ENCODE data around the gene RNF167.

RNF167 gene

DNA sequence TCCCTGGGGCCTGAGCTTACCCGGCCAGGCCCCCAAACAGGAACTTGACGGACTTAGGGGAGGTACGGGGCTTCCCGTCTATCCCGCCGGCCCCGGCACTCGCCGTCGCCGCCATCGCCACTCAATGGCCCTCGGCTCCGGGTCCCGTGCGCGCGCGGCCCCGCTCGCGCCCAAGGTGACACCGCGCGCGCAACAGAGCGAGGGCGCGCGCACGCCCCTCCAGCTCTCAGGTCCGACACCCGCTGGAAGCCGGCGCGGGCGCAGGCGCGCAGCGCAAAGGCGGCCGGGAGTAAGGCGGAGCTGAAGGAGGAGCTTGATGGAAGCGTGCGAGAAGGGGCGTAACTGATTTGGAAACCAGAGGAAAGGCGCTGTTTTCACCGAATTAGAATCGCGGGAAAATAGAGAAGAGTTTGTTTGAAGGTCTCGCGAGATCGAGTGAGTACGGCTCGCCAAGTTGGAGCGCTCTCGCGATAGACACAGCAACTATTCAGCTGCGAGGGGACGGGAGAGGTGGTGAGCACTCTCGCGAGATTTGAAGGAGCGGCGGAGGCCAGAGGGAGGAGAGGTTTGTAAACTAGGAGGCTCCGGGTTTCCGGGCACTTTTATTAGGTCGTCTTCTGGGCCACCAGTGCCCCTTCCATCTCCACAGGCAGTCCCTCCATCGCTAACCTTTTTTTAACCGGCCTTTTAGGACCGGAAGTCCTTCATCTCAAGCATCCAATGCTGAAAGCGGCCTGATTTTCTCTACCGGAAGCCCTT is at the start of gene RNF167, which contains the start of gene SLC25A11:
Gene RNF167 (plus strand): TSS at position 473 of the 759 bp plus-strand sequence. CDS start 642 bp downstream, outside the sequence.
Gene SLC25A11 (minus strand): TSS at position 251 of the 759 bp plus-strand sequence. CDS start 136 bp downstream, at position 115.
- DNase-seq: peak; percentile 98

DNA sequence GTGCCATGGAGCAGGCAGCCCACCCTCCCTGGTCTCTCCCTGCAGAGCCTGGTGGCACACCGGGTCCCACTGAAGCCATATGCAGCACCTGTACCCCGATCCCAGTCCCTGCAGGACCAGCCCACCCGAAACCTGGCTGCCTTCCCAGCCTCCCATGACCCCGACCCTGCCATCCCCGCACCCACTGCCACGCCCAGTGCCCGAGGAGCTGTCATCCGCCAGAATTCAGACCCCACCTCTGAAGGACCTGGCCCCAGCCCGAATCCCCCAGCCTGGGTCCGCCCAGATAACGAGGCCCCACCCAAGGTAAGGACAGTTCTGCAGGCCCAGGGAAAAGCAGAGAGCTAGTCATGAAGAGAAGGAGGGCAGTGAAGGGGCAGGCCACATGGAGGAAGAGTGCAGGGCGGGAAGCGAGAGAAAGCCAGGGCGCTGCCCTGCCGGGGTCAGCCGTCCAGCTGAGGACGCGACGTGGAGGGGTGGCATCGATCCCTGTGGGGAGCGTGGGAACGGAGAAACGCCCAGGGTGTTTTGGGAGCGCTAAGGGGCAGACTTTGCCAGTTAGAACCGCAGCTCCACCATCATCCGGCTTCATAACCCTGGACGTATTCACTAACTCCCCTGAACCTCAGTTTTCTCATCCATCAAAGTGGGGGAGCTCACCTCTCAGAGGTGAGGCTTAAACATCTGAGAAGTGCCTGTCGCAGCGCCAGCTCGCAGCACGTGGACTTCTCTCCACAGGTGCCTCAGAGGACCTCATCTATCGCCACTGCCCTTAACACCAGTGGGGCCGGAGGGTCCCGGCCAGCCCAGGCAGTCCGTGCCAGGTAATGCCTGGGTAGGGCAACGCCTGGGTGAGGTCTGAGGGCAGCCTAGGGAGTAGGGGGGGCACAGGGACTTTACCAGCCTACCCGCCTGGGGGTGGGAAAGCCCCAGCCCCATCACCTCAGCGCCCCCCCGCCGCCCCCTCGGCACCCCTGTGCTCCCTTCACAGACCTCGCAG is 48.4 kb upstream of the RNF167 start:
- DNase-seq: no peak

DNA sequence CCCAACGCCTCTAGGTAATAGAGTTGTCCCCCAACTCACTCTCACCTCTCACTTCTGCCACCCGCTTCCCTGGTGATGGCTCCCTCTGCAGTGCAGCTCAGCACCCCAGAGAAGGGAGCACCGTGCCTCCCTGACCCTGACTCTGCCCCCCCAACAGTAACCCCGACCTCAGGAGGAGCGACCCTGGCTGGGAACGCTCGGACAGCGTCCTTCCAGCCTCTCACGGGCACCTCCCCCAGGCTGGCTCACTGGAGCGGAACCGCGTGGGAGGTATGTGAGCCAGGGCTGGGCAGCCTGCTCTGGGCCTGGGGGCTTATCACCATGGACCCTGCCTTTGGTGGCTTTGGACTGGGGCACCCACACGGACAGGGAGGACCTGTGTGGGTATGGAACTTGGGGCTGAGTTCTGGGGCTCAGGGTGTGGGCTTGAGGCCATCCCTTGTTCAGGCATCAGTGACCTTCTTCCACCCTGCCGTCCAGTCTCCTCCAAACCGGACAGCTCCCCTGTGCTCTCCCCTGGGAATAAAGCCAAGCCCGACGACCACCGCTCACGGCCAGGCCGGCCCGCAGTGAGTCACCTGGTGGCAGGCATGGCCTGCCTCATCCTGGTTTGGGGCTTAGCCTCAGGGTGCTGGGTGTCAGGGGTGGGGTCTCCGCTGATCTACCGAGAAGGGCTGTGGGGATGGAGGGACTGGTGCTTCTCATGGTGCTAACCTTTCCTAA is 47.4 kb upstream of the RNF167 start:
- no peak for DNase-seq

DNA sequence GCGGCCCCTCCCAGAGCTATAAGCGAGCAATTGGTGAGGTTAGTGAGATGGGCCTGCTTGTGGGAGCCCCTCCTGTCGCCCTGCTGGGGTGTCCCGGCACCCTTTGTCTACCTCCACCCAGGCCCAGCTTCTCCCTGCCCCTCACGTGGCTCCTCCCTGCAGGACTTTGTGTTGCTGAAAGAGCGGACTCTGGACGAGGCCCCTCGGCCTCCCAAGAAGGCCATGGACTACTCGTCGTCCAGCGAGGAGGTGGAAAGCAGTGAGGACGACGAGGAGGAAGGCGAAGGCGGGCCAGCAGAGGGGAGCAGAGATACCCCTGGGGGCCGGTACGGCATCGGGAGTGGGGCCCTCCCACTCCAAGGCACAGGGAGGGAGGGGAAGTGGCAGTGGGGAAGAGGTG is 46.8 kb upstream of the RNF167 start:
- DNase-seq: no peak

DNA sequence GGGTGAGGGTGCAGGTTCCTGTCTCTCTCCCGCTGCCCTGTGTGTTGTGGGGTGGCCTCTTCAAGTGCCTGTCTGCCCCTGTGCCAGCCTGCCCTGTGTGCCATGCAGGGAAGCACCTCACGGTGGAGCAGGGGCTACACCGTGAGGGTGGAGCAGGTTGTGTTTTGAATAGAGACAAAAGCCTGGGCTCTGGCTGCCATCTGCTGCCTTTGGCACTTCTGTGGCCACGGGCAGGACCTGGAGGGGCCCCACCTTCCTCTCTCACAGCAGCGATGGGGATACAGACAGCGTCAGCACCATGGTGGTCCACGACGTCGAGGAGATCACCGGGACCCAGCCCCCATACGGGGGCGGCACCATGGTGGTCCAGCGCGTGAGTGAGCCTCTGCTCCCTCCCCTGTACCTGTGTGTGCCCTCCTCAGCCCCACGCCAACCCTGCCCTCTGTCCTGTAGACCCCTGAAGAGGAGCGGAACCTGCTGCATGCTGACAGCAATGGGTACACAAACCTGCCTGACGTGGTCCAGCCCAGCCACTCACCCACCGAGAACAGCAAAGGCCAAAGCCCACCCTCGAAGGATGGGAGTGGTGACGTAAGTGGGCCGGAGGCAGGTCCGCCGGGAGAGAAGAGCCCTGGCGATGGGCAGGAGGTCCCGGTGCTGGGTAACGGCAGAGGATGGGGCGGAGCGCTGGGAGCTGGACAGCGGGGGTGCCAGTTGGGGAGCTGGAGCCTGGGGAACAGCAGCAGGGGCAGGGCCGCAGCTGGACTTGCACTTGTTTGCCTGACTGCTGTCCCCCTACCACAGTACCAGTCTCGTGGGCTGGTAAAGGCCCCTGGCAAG is 46.1 kb upstream of the RNF167 start:
- no peak for DNase-seq

DNA sequence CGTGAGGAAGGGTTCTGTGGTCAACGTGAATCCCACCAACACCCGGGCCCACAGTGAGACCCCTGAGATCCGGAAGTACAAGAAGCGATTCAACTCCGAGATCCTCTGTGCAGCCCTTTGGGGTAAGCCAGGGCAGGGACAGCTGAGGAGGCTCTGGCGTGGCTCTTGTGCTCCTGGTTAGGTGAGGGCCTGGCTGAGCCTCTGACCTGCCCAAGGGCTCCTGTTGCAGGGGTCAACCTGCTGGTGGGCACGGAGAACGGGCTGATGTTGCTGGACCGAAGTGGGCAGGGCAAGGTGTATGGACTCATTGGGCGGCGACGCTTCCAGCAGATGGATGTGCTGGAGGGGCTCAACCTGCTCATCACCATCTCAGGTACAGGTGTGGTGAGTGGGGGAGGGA is 44.9 kb upstream of the RNF167 start:
- DNase-seq: no peak

DNA sequence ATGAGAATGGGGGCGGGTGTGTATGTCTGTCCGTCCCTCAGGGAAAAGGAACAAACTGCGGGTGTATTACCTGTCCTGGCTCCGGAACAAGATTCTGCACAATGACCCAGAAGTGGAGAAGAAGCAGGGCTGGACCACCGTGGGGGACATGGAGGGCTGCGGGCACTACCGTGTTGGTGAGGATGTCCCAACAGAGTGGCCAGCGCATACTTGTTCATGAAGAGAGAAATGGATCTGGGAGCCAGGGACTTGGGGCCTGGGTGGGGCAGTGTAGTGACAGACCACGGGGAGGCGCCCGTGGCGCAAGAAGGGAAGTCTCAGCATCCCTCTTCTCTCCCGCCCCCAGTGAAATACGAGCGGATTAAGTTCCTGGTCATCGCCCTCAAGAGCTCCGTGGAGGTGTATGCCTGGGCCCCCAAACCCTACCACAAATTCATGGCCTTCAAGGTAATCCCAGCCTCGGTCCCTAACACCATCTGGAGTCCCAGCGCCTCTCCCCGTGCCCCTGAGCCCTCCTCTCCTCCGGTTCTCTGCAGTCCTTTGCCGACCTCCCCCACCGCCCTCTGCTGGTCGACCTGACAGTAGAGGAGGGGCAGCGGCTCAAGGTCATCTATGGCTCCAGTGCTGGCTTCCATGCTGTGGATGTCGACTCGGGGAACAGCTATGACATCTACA is 44.3 kb upstream of the RNF167 start:
- DNase-seq: no peak

DNA sequence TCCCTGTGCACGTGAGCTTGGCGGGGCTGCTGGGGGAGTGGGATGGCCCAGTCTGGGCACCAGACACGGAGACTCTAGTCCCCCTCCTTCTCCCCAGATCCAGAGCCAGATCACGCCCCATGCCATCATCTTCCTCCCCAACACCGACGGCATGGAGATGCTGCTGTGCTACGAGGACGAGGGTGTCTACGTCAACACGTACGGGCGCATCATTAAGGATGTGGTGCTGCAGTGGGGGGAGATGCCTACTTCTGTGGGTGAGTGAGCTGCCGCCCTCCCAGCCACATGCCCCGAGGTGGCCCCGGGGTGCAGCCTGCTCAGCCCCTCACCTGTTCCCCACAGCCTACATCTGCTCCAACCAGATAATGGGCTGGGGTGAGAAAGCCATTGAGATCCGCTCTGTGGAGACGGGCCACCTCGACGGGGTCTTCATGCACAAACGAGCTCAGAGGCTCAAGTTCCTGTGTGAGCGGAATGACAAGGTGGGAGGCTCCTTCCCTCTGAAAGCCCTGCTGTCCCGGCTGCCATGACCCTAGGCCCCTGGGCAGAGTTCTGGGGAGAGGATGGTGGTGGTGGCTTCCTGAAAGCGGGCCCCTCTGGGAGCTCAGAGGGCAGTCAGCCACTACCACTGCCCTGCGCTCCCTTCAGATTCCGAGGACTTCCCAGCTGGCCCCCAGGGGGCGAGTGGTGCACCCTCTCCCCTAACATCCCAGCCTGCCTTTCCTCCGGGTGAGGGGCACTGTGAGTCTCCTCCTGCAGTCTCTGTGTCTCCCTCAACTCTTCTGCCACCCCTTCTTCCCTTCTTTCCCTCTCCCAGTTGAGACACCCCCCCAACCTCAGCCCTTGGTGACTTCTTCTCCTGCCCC is 43.5 kb upstream of the RNF167 start:
- DNase-seq: no peak

DNA sequence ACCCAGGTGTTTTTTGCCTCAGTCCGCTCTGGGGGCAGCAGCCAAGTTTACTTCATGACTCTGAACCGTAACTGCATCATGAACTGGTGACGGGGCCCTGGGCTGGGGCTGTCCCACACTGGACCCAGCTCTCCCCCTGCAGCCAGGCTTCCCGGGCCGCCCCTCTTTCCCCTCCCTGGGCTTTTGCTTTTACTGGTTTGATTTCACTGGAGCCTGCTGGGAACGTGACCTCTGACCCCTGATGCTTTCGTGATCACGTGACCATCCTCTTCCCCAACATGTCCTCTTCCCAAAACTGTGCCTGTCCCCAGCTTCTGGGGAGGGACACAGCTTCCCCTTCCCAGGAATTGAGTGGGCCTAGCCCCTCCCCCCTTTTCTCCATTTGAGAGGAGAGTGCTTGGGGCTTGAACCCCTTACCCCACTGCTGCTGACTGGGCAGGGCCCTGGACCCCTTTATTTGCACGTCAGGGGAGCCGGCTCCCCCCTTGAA is 42.8 kb upstream of the RNF167 start:
- DNase-seq: no peak

DNA sequence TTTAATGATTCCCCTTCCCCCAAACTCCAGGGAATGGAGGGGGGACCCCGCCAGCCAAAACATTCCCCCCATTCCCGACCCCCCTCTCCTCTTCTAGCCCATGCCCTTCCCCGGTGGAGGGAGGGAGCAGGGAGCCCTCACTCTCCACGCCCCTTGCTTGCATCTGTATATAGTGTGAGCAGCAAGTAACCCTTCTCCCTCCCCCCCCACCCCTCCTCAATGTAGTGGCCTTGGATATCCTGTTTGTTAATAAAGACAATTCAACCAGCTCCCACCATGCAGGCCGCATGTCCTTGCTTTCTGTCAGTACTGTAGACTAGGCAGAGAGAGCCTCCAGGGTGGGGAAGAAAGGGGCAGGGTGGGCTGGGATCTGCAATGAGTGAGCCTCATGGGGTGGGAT is 42.3 kb upstream of the RNF167 start:
- no peak for DNase-seq

DNA sequence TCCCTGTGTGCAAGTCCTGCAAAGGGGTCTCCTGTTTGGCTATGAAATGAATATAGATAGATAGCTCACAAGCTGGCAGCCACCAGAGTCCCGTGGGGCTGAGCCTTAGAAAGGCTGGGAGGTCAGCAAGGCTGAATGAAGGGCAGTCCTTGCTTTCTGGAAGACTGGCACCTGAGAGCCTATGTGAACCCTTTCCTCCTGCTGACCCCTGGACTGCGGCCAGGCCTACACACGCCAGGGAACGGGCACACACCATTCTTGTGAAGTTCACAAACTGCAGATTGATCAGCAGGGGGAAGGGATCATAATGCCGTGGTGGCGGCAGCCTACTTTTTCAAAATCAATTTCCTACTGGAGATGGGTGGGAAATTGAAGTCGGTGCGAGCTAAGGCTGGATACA is 41.7 kb upstream of the RNF167 start:
- DNase-seq: no peak

DNA sequence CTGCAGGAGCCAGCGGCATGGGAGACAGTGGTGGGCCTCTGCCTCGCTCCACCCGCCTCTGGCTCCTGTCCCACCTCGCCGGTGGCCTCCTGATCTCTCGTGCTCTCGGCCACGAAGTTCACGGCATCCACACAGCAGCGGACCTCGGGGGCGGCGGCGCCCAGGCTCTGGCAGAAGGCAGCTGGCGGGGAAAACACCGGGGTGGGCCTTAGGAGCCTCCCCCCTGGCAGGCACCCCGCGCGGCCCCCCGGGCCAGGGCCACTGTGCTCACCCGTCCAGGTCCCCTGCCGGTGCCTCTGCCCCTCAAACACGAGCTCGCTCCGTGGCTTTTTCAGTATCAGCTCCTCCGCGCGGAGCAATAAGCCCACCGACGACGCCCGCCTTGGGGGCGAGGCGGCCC is 41.1 kb upstream of the RNF167 start:
- no peak for DNase-seq

DNA sequence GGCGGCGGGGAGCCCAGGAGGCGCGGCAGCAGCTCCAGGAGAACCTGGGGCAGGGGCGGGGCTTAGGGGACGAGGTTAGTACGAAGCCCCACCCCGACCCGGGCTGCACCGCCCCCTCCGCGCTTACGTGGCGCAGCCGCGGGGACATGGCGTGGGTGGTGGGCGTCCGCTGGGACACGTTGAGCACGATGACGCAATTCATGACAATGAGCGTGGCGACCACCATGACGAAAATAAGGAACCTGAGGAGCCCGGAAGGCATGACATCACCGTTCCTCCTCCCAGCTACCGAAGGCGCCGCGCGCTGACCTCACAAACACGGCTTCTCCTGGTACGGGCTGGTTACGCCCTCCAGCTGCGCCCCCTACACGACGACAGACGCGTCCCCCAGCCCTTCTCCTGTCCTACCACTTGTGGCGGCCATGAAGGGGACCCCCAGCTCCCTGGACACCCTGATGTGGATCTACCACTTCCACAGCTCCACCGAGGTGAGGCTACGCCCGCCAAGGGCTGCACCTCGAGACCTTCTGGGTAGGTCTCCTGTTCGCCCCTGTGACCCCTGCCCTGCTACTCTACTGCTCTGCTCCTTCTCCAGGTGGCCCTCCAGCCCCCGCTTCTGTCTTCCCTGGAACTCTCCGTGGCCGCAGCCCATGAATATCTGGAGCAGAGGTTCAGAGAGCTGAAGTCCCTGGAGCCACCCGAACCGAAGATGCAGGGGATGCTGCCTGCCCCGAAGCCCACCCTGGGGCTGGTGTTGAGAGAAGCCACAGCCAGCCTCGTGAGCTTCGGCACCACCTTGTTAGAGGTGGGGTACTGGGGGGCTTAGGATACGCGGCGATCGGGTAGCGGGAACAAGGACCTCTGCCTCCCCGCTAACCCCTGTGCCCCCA is 40.5 kb upstream of the RNF167 start, which contains the start of gene C17orf107:
Gene C17orf107 (plus strand): TSS at position 196 of the 890 bp plus-strand sequence. CDS start 227 bp downstream, at position 423.
- peak; percentile 77 for DNase-seq

DNA sequence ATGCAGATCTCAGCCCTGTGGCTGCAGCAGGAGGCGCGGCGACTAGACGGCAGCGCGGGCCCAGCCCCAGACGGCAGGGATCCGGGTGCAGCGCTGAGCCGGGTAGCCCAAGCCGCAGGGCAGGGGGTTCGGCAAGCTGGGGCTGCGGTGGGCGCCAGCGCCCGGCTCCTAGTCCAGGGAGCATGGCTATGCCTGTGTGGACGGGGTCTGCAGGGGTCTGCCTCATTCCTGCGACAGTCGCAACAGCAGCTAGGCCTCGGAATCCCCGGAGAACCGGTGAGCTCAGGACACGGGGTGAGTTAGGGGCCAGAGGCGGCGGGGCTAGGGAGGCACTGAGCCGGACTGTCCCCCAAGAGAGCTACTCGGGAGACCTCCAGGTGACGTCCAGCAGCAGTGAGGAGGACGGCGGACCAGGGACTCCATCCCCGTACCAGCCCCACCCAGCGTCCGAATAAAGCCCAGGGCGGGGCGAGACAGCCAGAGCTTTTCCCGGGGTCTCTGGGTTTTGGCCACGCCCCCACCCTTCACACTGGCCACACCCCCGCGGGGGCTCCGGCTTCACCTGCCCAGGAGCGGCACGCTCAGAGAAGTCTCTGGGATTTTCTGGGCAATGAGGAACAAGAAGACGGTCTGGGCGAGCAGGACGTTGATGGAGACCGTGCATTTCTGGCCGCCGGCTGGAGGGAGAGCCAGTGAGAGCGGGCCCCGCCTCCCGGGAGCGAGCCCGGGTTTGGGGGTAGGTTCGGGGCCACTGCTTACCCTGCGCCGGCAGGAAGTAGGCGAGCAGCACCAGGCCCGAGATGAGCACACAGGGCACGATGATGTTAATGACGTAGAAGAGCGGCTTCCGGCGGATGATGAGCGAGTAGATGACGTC is 39.6 kb upstream of the RNF167 start:
- DNase-seq: peak; percentile 81

DNA sequence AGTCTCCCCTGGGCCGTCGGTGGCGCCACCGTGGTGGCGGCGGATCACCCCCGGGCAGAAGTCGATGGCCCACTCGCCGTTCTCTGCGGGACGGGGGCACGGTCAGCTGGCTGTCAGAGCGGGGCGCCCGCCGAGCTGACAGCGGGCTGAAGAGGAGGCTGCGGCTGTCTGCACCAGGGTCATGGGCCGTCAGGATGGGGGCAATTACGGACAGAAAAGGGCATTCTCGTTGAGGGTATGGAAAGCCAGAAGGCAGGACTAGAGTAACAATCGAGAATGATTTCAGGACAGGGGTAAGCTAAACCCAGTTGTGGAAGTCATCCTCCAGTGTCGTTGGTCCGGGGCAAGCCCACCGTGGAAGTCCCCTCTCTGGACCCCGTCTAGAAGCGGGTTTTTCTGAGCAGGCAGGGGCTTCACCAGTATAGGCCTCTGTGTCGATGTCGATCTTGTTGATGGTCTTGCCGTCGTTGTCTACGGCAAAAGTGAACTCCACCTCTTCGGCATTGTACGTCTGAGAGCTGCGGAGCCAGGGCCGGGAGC is 38.9 kb upstream of the RNF167 start:
- DNase-seq: no peak

DNA sequence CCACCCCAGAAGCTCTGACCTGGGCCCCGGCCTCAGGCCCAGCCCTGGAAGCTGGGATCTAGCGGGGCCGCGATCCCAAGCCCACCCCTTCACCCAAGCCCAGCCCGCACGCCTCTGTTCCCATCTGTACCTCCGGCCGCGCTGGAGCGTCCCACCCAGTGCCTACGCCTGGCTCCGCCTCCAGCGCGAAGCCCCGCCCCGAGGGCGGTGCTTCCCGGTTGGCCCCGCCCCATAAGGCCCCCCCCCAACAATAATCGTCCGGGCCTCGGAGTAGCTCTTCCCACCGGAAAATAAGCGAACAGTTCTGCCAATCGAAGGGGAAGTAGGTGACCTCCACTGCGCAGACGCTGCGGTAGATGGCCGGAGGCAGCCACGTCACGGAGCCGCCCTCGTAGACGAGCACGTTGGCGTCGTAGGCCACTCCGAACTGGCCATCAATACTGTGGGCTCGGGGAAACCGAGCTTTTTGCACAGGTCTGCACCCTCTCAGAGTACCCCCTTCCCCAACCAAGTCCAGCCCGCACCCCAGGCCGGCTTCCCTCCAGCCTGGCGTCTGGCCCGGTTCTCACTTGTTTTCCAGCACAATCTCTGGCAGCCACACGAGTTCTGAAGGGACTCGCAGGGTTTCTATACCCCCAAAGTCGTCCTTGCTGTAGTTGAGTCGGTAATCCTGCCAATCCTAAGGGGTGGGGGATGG is 38.3 kb upstream of the RNF167 start:
- no peak for DNase-seq

DNA sequence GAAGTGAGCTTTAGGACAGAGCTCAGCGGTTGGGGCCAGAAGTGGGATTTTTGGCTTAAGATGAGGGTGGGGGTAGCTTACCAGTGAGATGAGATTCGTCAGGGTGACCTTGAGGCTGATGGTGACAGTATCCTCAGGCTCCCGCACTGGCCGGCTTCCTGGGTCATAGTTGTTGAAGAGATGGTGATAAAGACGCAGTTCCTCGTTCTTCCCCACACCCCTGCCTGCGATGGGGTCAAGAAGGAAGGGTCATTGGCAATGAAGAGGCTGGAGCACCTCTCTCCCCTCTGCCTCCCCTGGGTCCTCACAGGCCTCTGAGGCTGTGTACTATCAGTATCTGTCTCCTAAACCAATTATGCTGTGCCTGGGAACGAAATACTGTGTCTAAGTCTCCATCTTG is 37.5 kb upstream of the RNF167 start:
- DNase-seq: no peak
